GM18499 (cell line): ENCODE measurements around the gene GALNT11.

Experiments used
- ATAC-seq: cut with Tn5 transposase; IDR thresholded peaks from one replicate; pipeline ENCODE4 v1.9.1; 2021; ENCODE audit warnings: moderate number of reproducible peaks; ENCODE audit not compliant: insufficient read depth, unreplicated experiment

GALNT11 gene

GRCh38 chr7:152140067-152140466 is 114.6 kb downstream of the GALNT11 start:
- no peak for ATAC-seq

- no peak for ATAC-seq
Measured at GRCh38 chr7:152140560-152140959, 115.1 kb downstream of the GALNT11 start.

GRCh38 chr7:152142976-152143595 is 117.6 kb downstream of the GALNT11 start:
- ATAC-seq = no peak

- no peak for ATAC-seq
Measured at GRCh38 chr7:152144557-152145245, 119.2 kb downstream of the GALNT11 start.

GRCh38 chr7:152145853-152146466 is 120.5 kb downstream of the GALNT11 start:
- no peak for ATAC-seq

- no peak for ATAC-seq
Measured at GRCh38 chr7:152148706-152149105, 123.2 kb downstream of the GALNT11 start.

GRCh38 chr7:152149363-152149762 is 123.9 kb downstream of the GALNT11 start:
- ATAC-seq = no peak

- no peak for ATAC-seq
Measured at GRCh38 chr7:152152267-152152666, 126.8 kb downstream of the GALNT11 start.

- ATAC-seq = peak; percentile 91
Measured at GRCh38 chr7:152158801-152159587, 133.5 kb downstream of the GALNT11 start.

- ATAC-seq = no peak
Measured at GRCh38 chr7:152161171-152161570, 135.7 kb downstream of the GALNT11 start.

GRCh38 chr7:152162287-152162686 is 136.8 kb downstream of the GALNT11 start:
- no peak for ATAC-seq
